GM12892 (cell line): ENCODE measurements around the gene ADK.

ENCODE experiments used
- DNase-seq: peaks from one replicate; pipeline ENCODE4 v3.0.0; 2011; ENCODE audit not compliant: insufficient read length
- FAIRE-seq: peaks from 2 replicates; lab custom pipeline; 2011; peaks lifted over from hg19 to GRCh38; lab: Jason Lieb, UNC
- POLR2A ChIP-seq: IDR thresholded peaks from 2 replicates; pipeline ENCODE4 v1.6.1; 2011; ENCODE audit warnings: low read depth, low read length, control low read depth
- POLR2AphosphoS5 ChIP-seq: IDR thresholded peaks from 2 replicates; pipeline ENCODE4 v1.6.1; 2011; ENCODE audit warnings: low read depth, low read length, control low read depth
- TAF1 ChIP-seq: IDR thresholded peaks from 2 replicates; pipeline ENCODE4 v1.6.1; 2011; ENCODE audit warnings: low read depth, mild to moderate bottlenecking, control low read depth, low read length, borderline replicate concordance

ADK gene

DNA sequence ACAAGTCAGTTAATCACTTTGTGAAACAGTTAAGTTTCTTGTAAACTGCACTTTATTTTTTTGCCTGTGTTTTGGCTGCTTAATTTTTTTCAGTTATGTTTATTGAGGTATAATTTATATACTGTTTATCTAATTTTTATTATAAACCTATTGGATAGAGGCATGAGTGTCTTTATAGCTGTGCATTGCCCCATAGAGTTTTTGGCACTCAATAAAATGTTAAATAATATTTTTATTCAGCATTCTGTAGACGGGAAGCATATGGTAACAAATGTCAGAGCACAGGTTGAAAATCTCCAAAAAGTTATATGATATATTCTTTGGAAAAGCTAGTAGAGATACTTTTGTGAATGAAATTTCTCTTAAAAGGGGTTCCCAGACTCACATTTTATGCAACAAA, 431.5 kb downstream of the ADK start:
- TF ChIP-seq TAF1 (no peak), POLR2A (no peak), POLR2AphosphoS5 (no peak)
- DNase-seq (no peak), FAIRE-seq (no peak)

DNA sequence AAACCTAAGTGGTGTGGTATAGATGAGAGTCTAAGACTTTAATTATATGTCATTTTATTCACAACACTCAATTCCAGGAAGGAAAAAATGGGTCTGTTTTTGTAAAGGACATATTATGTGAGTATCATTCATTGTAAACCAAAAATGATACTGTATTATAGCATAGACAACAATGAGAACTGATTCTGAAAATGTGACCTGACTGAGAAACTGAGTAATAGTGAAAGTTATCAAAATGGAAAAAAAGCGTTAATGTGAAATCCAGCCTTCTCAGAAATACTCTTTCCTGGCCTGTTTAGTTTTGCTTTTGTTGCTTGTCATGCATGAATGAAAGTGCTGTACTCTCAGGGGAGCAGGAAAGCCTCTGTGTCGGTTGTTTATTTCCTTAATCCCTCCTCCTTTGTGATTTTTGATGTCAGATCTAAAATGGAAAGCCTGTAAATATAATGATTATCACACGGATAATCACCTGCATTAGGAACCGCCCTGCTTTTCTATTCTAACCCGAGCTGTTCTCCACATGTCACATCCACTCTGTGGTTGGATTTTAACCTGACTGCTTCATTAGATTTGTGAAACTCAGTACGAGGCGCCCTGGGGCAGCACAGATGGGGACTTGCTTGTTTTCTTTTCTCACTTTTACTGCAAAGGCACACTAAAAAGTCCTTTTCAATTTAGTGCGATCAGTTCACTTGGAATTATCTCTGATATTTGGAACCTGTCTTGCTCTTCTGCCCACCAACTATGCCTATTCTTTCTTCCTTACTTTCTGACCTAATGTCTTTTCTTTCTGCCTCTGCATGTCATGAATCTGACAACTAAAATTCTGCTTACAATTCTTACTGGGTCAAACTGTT, 434.4 kb downstream of the ADK start:
- no peak for TF ChIP-seq POLR2A
- 0 out of 2 replicates have a peak, but pooled peaks have one; percentile 34 for TF ChIP-seq POLR2AphosphoS5
- FAIRE-seq (peak; percentile 88), DNase-seq (no peak)

GRCh38 chr10:74586088-74586585, 435.1 kb downstream of the ADK start:
- TF ChIP-seq TAF1 (no peak), POLR2AphosphoS5 (no peak), POLR2A (no peak)
- FAIRE-seq (no peak), DNase-seq (no peak)

DNA sequence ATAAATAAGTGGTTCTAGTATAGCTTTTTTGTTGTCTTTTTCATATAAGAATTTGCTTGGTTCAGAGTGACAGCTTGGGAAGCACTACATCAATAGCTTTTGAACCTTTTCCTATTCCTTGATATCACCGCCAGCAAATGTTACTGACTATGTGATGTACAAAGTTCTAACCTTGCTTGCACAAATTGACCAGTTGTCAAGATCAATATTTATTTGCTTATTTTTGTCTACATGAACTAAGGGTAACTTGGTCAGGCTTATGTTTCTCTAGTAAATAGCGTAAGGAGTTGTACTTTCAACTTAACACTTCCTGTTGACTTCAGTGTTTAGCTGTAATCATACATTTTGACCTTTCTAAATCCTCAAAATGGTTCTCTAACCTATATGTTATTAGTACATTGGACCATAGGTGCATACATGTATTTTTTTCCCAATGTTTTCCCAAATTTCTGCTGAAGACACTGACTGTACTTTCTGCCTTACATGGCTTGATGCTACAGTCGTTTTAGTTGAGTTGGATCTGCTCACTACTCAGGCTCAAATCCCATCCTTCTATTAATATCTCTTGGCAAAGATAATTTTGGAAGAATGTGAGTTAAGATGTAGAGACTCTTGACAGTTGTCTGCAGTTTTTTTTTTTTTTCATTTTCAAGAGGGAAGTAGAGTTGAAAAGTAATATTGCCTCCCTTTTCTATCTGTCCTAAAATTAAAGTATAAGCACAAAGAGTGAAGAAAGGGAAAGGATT, 436.3 kb downstream of the ADK start:
- TF ChIP-seq POLR2A (no peak), POLR2AphosphoS5 (no peak), TAF1 (no peak)
- peak; percentile 74 for FAIRE-seq
- DNase-seq = no peak

DNA sequence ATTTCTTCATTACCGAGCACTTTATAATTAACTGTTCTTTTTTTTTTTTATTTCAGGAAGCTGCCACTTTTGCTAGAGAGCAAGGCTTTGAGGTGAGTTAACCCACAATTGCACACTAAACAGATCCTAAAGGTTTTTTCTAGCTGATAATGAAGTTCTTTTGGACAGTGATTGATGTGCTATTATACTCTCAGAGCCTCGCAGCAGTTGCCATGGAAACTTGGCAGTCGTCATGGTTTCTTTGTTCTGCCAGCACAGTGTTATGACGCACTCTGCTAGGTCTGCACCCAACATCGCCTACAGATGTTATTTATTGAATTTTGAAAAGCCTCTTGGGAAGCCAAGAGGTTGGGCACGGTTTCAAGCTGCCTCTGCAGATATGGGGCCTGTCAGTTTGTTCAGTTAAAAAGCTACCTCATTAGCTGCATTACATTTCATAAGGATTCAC, 438.2 kb downstream of the ADK start:
- no peak for DNase-seq
- no peak for FAIRE-seq
- TF ChIP-seq POLR2AphosphoS5 = no peak
- no peak for TF ChIP-seq POLR2A
- no peak for TF ChIP-seq TAF1

DNA sequence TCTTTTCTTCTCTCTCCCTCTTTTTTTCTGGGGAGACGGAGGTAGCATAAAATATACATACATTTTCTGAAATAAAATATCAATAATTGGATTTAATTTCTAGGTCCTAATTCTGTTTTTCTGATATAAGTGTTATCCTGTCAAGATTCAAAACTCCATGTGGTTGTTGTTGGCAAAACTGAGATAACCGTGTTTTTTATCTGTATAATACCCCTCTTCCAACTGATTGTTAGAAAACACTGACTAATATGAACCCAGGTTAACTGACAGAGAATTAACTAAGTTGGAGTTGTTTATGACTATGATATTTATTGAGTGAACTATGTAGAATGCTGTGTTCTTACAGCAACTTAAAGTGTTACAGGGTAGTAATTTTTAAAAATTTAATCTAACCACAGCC, 438.8 kb downstream of the ADK start:
- TF ChIP-seq POLR2A = no peak
- TF ChIP-seq TAF1 = no peak
- no peak for TF ChIP-seq POLR2AphosphoS5
- DNase-seq = no peak
- no peak for FAIRE-seq

- no peak for DNase-seq
- no peak for FAIRE-seq
- TF ChIP-seq POLR2A (no peak), POLR2AphosphoS5 (no peak), TAF1 (no peak)
Measured at GRCh38 chr10:74593470-74593869, 442.4 kb downstream of the ADK start.

DNA sequence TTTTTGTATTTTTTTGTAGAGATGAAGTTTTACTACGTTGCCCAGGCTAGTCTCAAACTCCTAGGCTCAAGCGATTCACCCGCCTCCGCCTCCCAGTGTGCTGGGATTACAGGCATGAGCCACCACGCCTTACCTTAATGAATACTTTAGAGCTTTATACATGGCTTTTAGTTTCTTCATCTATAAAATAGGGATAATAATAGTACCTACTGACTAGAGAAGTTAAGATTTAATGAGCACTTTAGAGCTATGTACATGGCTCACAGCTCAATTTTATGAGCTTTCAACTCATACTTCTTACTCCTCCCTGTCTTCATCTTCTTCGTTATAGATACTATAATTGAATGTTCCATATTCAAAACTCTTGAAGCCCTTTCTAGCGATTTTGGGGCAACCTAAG, 445.7 kb downstream of the ADK start:
- TF ChIP-seq POLR2AphosphoS5 (no peak), TAF1 (no peak), POLR2A (no peak)
- FAIRE-seq (no peak), DNase-seq (no peak)

- DNase-seq (no peak), FAIRE-seq (peak; percentile 40)
- no peak for TF ChIP-seq TAF1
- TF ChIP-seq POLR2AphosphoS5 = no peak
- no peak for TF ChIP-seq POLR2A
Measured at GRCh38 chr10:74598891-74599566, 448.0 kb downstream of the ADK start.

DNA sequence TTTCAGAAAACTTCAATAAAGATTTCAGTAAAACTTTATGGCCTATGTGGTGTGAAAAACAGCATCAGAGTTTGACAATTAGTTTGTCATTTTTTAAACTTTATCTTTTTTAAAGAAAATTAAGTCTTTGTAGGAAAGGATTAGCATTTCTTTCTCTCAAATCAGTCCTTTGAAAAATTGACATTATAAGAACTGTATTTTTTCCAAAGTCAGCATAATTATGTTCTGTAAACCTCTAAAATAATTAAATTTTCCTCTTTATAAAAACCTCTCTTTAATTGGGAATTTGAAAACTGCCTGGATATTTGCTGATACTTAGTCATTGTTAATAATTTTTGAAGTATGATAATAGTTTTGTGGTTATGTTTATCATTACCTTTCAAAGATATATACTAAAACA, 448.7 kb downstream of the ADK start:
- FAIRE-seq (no peak), DNase-seq (no peak)
- TF ChIP-seq TAF1 = no peak
- TF ChIP-seq POLR2AphosphoS5 = no peak
- TF ChIP-seq POLR2A = no peak

DNA sequence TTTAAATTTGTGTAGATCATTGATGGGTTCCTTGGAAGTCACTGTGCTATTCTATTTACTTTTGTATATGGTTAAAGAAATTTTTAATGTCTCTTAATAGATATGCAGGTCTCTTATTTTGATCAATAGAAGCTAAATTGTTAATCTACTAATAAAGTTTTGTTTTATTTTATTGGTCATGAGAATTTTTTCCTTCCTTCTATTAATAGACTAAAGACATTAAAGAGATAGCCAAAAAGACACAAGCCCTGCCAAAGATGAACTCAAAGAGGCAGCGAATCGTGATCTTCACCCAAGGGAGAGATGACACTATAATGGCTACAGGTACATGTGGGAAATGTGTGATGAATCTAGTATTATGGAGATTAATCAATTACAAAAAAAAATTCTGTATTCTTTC, 449.1 kb downstream of the ADK start:
- DNase-seq = no peak
- FAIRE-seq = no peak
- no peak for TF ChIP-seq POLR2AphosphoS5
- TF ChIP-seq TAF1 = no peak
- no peak for TF ChIP-seq POLR2A
